ENCODE results near the gene CLBA1.
A peak's percentile ranks its signal among the peaks of the same experiment; 100 is the strongest.

CLBA1 gene

GRCh38 chr14:105014631-105015030, 29.0 kb downstream of the CLBA1 start:
- no peak for DNase-seq (ENCODE audit: low read depth in 2 of 2)
- no peak for TF ChIP-seq CTCF (IDR thresholded peaks at IDR 0.05; ENCODE audit: low read depth, low read length)
- no peak overlapping the region for H3K4me3 ChIP-seq (replicated peaks in 1 of 2; ENCODE audit: low read depth in 2 of 2, low read length in 2 of 2)

GRCh38 chr14:105015242-105015641, 29.7 kb downstream of the CLBA1 start:
- TF ChIP-seq CTCF (IDR thresholded peaks at IDR 0.05; ENCODE audit: low read depth, low read length): no peak
- no peak for DNase-seq (ENCODE audit: low read depth in 2 of 2)
- no peak overlapping the region for H3K4me3 ChIP-seq (replicated peaks in 1 of 2; ENCODE audit: low read depth in 2 of 2, low read length in 2 of 2)

- no peak for DNase-seq (ENCODE audit: low read depth in 2 of 2)
- TF ChIP-seq CTCF (IDR thresholded peaks at IDR 0.05; ENCODE audit: low read depth, low read length): no peak
- H3K4me3 ChIP-seq (replicated peaks in 1 of 2; ENCODE audit: low read depth in 2 of 2, low read length in 2 of 2): no peak overlapping the region
Observed at GRCh38 chr14:105015905-105016304, 30.3 kb downstream of the CLBA1 start.

GRCh38 chr14:105018414-105018813, 32.8 kb downstream of the CLBA1 start:
- H3K4me3 ChIP-seq (replicated peaks in 1 of 2; ENCODE audit: low read depth in 2 of 2, low read length in 2 of 2): no peak overlapping the region
- no peak for TF ChIP-seq CTCF (IDR thresholded peaks at IDR 0.05; ENCODE audit: low read depth, low read length)
- DNase-seq (ENCODE audit: low read depth in 2 of 2): no peak

GRCh38 chr14:105019861-105020814, 34.5 kb downstream of the CLBA1 start:
- no peak for TF ChIP-seq CTCF (IDR thresholded peaks at IDR 0.05; ENCODE audit: low read depth, low read length)
- peak; percentile 39 to 51 for DNase-seq (ENCODE audit: low read depth in 2 of 2)
- H3K4me3 ChIP-seq (replicated peaks in 1 of 2; ENCODE audit: low read depth in 2 of 2, low read length in 2 of 2): peak overlapping the region; percentile 66 to 80

- TF ChIP-seq CTCF (IDR thresholded peaks at IDR 0.05; ENCODE audit: low read depth, low read length): no peak
- peak; percentile 96 to 97 for DNase-seq (ENCODE audit: low read depth in 2 of 2)
- peak within 1 kb of the TSS; percentile 76 to 80 for H3K4me3 ChIP-seq (replicated peaks in 1 of 2; ENCODE audit: low read depth in 2 of 2, low read length in 2 of 2)
Observed at GRCh38 chr14:105020815-105021655, 35.4 kb downstream of the CLBA1 start, which contains the start of gene CDCA4. Gene CDCA4, minus strand, starts transcription at chr14:105021083. Its CDS starts 9,154 bp downstream, at chr14:105011929.

Data from cardiac fibroblast (primary cell).